Epithelial cell of esophagus (primary cell): ENCODE measurements around the gene GRK5.

Source experiments
- DNase-seq: peaks from one replicate; pipeline ENCODE4 v3.0.0; 2010; ENCODE audit warnings: low read depth
- H3K4me3 ChIP-seq: 2 replicates; pipeline ENCODE4 v1.5.1; 2011; ENCODE audit warnings: mild to moderate bottlenecking, low read length, control low read depth
- TF ChIP-seq, protein P1 (sequence below): IDR thresholded peaks from 2 replicates; pipeline ENCODE4 v1.5.1; 2011; ENCODE audit warnings: low read depth, mild to moderate bottlenecking, low read length, control low read depth, inconsistent platforms; ENCODE audit not compliant: insufficient read depth; ENCODE audit errors: missing control alignments

Gene GRK5

GRCh38 chr10:119282446-119282845, 75.1 kb downstream of the GRK5 start:
- TF ChIP-seq, protein P1, sequence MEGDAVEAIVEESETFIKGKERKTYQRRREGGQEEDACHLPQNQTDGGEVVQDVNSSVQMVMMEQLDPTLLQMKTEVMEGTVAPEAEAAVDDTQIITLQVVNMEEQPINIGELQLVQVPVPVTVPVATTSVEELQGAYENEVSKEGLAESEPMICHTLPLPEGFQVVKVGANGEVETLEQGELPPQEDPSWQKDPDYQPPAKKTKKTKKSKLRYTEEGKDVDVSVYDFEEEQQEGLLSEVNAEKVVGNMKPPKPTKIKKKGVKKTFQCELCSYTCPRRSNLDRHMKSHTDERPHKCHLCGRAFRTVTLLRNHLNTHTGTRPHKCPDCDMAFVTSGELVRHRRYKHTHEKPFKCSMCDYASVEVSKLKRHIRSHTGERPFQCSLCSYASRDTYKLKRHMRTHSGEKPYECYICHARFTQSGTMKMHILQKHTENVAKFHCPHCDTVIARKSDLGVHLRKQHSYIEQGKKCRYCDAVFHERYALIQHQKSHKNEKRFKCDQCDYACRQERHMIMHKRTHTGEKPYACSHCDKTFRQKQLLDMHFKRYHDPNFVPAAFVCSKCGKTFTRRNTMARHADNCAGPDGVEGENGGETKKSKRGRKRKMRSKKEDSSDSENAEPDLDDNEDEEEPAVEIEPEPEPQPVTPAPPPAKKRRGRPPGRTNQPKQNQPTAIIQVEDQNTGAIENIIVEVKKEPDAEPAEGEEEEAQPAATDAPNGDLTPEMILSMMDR = no peak
- DNase-seq = no peak
- no peak overlapping the region for H3K4me3 ChIP-seq

- TF ChIP-seq, protein P1 = no peak
- no peak overlapping the region for H3K4me3 ChIP-seq
- DNase-seq = no peak
These were observed 76.0 kb downstream of the GRK5 start for GRCh38 chr10:119283387-119283786.

GRCh38 chr10:119283818-119284217, 76.4 kb downstream of the GRK5 start:
- no peak for DNase-seq
- TF ChIP-seq, protein P1 = no peak
- H3K4me3 ChIP-seq = no peak overlapping the region

- TF ChIP-seq, protein P1 = no peak
- DNase-seq = no peak
- no peak overlapping the region for H3K4me3 ChIP-seq
These were observed 77.3 kb downstream of the GRK5 start for GRCh38 chr10:119284679-119285096.

DNA sequence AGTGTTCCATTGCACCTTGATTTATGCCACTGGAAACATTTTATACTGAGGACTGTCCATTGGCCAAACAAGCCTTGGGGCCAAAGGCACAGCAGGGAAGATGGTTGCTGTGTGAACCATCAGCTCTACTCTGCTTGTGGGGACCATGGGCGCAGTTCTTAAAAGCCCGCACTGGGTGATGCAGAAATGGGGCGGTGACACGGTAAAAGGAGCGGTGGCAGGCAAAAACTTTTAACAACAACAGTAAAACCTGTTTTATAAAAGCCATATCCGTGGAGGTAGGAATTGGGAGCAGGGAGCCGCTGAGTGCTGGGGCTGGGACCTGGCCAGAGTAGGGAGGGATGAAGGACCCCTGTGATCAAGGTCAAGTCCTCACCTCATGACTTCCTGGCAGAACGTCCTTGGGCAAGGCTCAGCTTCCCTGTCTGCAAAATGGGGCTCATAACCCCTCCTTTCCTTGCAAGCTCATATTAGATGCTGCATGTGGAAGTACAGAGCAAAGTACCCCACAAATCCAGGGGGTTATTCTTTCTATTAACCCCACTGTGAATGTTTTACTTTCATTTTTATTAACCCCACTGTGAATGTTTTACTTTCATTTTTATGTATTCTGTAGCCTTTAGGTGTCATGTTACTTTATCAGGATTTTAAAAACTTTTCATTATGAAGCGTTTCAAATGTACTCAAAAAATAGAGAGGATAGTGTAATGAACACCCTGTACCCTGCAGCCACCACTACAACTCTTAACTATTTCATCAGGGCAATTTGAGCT, 78.3 kb downstream of the GRK5 start:
- TF ChIP-seq, protein P1 = no peak
- H3K4me3 ChIP-seq = no peak overlapping the region
- no peak for DNase-seq

DNA sequence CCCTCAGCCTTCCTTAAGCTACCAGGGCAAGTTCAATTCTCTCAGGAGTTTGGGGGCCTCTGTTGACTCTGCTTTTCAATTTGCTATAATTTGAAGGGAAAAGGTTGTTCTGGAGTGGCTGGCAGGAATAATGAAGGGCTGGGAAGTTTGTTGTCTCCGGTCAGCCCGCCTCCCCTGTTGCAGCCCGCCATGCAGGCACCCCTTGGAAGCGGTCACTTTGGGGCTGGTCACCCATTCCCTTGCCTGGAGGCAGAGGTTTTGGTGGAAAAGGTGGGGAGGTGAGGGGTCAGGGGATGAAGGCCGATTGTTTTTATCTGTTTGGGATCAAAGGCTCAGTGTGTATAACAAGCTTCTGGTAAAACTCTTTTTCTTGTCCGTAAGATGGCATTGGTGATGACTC, 79.1 kb downstream of the GRK5 start:
- TF ChIP-seq, protein P1 = no peak
- no peak for DNase-seq
- H3K4me3 ChIP-seq = no peak overlapping the region

DNA sequence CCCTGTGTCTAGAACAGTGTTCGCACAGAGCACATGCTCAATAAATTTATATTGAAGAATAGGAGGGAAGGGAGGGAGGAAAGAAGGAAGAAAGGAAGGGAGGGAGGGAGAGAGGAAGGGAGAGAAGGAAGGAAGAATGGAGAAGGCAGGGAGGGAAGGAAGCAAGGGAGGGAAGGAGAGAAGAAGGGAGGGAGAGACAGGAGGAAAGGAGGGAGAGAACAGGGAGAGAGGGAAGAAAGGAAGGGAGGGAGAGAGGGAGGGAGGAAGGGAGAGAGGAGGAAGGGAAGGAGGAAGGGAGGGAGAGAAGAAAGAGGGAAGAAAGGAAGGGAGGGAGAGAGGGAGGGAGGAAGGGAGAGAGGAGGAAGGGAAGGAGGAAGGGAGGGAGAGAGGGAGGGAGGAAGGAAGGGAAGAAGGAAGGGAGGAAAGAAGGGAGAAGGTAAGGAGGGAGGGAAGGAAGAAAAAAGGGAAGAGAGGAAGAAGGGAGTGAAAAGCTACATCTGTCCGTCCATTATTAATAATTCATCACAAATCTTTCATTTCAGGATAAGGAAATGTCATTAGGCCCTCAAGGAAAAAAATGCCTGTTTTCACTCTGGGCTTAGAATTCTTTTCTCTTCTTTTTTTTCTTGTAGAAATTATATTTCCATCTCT, 79.7 kb downstream of the GRK5 start:
- TF ChIP-seq, protein P1 = no peak
- no peak overlapping the region for H3K4me3 ChIP-seq
- no peak for DNase-seq
